NCI-H446 treated with DMSO at 0.1 percent for 48 hours (cell line): ENCODE data around the gene C12orf57.
"Not testable (repeated sequence)": the region's sequence is repeated elsewhere in the genome, so short reads cannot be mapped to it uniquely, and the experiment has no call there.

Experiments
- DNase-seq: peaks from one replicate; lab custom pipeline; 2025; lab: John Stamatoyannopoulos, UW

C12orf57 gene

GRCh38 chr12:6943722-6944380 is at the start of gene C12orf57, which contains the start of gene RNU7-1:
C12orf57 (plus strand) TSS chr12:6944022; CDS start chr12:6944122, 100 bp downstream.
RNU7-1 (plus strand) TSS chr12:6943816.
- DNase-seq = peak; percentile 99

GRCh38 chr12:6894321-6894720 is 49.5 kb upstream of the C12orf57 start:
- DNase-seq = no peak

GRCh38 chr12:6896846-6897435 is 46.9 kb upstream of the C12orf57 start:
- DNase-seq = peak; percentile 80

- DNase-seq = no peak
Observed at GRCh38 chr12:6899427-6899826, 44.4 kb upstream of the C12orf57 start.

- DNase-seq = no peak
Observed at GRCh38 chr12:6899837-6900519, 43.8 kb upstream of the C12orf57 start.

- no peak for DNase-seq
Observed at GRCh38 chr12:6902448-6902847, 41.4 kb upstream of the C12orf57 start.

- no peak for DNase-seq
Observed at GRCh38 chr12:6903722-6904121, 40.1 kb upstream of the C12orf57 start.

- DNase-seq = peak; percentile 94
Observed at GRCh38 chr12:6904280-6905276, 39.2 kb upstream of the C12orf57 start, which contains the start of gene LRRC23. LRRC23 (plus strand) TSS chr12:6904822; CDS start chr12:6905634, 812 bp downstream.

GRCh38 chr12:6905414-6906040 is 38.3 kb upstream of the C12orf57 start:
- DNase-seq = no peak

- DNase-seq = not testable (repeated sequence)
Observed at GRCh38 chr12:6908141-6908540, 35.7 kb upstream of the C12orf57 start.

- no peak for DNase-seq
Observed at GRCh38 chr12:6909421-6910145, 34.2 kb upstream of the C12orf57 start.

GRCh38 chr12:6912164-6912935 is 31.5 kb upstream of the C12orf57 start:
- DNase-seq = no peak

GRCh38 chr12:6914246-6914946 is 29.4 kb upstream of the C12orf57 start, which contains the start of gene ENO2:
ENO2 (plus strand) TSS chr12:6914580; CDS start chr12:6915833, 1,253 bp downstream.
- peak; percentile 39 for DNase-seq

GRCh38 chr12:6914947-6915788 is 28.7 kb upstream of the C12orf57 start:
- no peak for DNase-seq

GRCh38 chr12:6915789-6916285 is 28.0 kb upstream of the C12orf57 start:
- no peak for DNase-seq

- DNase-seq = no peak
Observed at GRCh38 chr12:6916426-6917200, 27.2 kb upstream of the C12orf57 start.
